Activated CD8-positive, alpha-beta memory T cell treated with anti-CD3 and anti-CD28 coated beads for 36 hours (primary cell): ENCODE data around the gene NR2F2. TPM values are rescaled to one million over a fixed set of nuclear protein-coding genes. Genes with fewer than 3 reads are reported as not detected.

Experiments used
- CTCF ChIA-PET: fragments of 350-600 bp; sonication (Branson Sonifier 250); formaldehyde crosslinking; loops from one replicate; lab custom pipeline; 2021; ENCODE audit warnings: antibody characterized with exemption; lab: Charles Lee
- POLR2A ChIA-PET: fragments of 350-600 bp; sonication (Branson Sonifier 250); formaldehyde crosslinking; loops from one replicate; lab custom pipeline; 2021; ENCODE audit warnings: antibody characterized with exemption; lab: Charles Lee
- total RNA-seq, 2 experiments: library from RNA; stranded (reverse); gene quantifications; one replicate each; pipeline ENCODE4 v1.2.3, GENCODE V29; 2021

Gene NR2F2
- total RNA-seq, 2 experiments from 2014 or later: not detected

- POLR2A ChIA-PET: no interaction called here
- CTCF ChIA-PET: interaction anchor here (0.7 kb wide), 1 partner anchor 375 kb away, joined by 3 read pairs; no protein-coding TSS in a partner anchor
Observed at GRCh38 chr15:96349034-96349856, 18.7 kb downstream of the NR2F2 start.

- CTCF ChIA-PET: interaction anchor here (0.7 kb wide), 1 partner anchor 374 kb away, joined by 3 read pairs; no protein-coding TSS in a partner anchor
- POLR2A ChIA-PET: no interaction called here
Observed at GRCh38 chr15:96349857-96350720, 19.6 kb downstream of the NR2F2 start.

GRCh38 chr15:96350934-96351724, 20.6 kb downstream of the NR2F2 start:
- POLR2A ChIA-PET: no interaction called here
- CTCF ChIA-PET: no interaction called here

- ChIA-PET POLR2A (no interaction called here), CTCF (no interaction called here)
Observed at GRCh38 chr15:96351761-96352603, 21.5 kb downstream of the NR2F2 start.

- ChIA-PET CTCF (no interaction called here), POLR2A (no interaction called here)
Observed at GRCh38 chr15:96352604-96353405, 22.3 kb downstream of the NR2F2 start.

GRCh38 chr15:96353416-96353929, 23.0 kb downstream of the NR2F2 start:
- POLR2A ChIA-PET: no interaction called here
- CTCF ChIA-PET: no interaction called here

- CTCF ChIA-PET: no interaction called here
- POLR2A ChIA-PET: no interaction called here
Observed at GRCh38 chr15:96353930-96354730, 23.6 kb downstream of the NR2F2 start.

GRCh38 chr15:96354731-96355567, 24.4 kb downstream of the NR2F2 start:
- ChIA-PET CTCF (no interaction called here), POLR2A (no interaction called here)

GRCh38 chr15:96355568-96356187, 25.2 kb downstream of the NR2F2 start:
- POLR2A ChIA-PET: no interaction called here
- CTCF ChIA-PET: no interaction called here

GRCh38 chr15:96356494-96357455, 26.3 kb downstream of the NR2F2 start:
- POLR2A ChIA-PET: no interaction called here
- CTCF ChIA-PET: interaction anchor here (0.6 to 0.9 kb wide), 2 partner anchors 13 to 353 kb away, joined by 3 read pairs; no protein-coding TSS in a partner anchor

GRCh38 chr15:96358001-96358801, 27.7 kb downstream of the NR2F2 start:
- CTCF ChIA-PET: interaction anchor here (0.7 kb wide), 1 partner anchor 64 kb away, joined by 4 read pairs; no protein-coding TSS in a partner anchor

GRCh38 chr15:96358821-96359615, 28.5 kb downstream of the NR2F2 start:
- POLR2A ChIA-PET: no interaction called here
- CTCF ChIA-PET: no interaction called here

More at GRCh38 chr15:96358001-96358801, 27.7 kb downstream of the NR2F2 start:
- POLR2A ChIA-PET: no interaction called here
